Inferior parietal cortex (tissue), 1 donor: ENCODE measurements around the gene SF3B2.
"Not testable (repeated sequence)": the region's sequence is repeated elsewhere in the genome, so short reads cannot be mapped to it uniquely, and the experiment has no call there.

Source experiments
- DNase-seq: peaks from one replicate; pipeline ENCODE4 v3.0.0-alpha.2; 2016; ENCODE audit errors: extremely low spot score

SF3B2 gene

GRCh38 chr11:66109294-66109693 lies 57.1 kb downstream of the SF3B2 start:
- no peak for DNase-seq

- DNase-seq = no peak
Measured at GRCh38 chr11:66111158-66111557, 59.0 kb downstream of the SF3B2 start.

GRCh38 chr11:66112041-66112491 lies 59.9 kb downstream of the SF3B2 start:
- no peak for DNase-seq

- no peak for DNase-seq
Measured at GRCh38 chr11:66112601-66113499, 60.7 kb downstream of the SF3B2 start.

- not testable (repeated sequence) for DNase-seq
Measured at GRCh38 chr11:66114957-66115356, 62.8 kb downstream of the SF3B2 start.

- DNase-seq = no peak
Measured at GRCh38 chr11:66115638-66116301, 63.6 kb downstream of the SF3B2 start.

- DNase-seq = no peak
Measured at GRCh38 chr11:66116576-66117361, 64.6 kb downstream of the SF3B2 start.

GRCh38 chr11:66118847-66119246 lies 66.7 kb downstream of the SF3B2 start:
- no peak for DNase-seq
